D721Med (cell line): ENCODE results near the gene TGM4.

Source experiments
- DNase-seq: peaks from one replicate; pipeline ENCODE4 v3.0.0; 2011; ENCODE audit warnings: low spot score; ENCODE audit not compliant: insufficient read length
- FAIRE-seq: peaks from 2 replicates; lab custom pipeline; 2011; peaks lifted over from hg19 to GRCh38; lab: Jason Lieb, UNC
- TF ChIP-seq, protein P1 (sequence below): IDR thresholded peaks from 2 replicates; pipeline ENCODE4 v1.5.1; 2012; ENCODE audit warnings: mild to moderate bottlenecking, control low read depth; ENCODE audit not compliant: insufficient read depth; ENCODE audit errors: missing control alignments

Gene TGM4

DNA sequence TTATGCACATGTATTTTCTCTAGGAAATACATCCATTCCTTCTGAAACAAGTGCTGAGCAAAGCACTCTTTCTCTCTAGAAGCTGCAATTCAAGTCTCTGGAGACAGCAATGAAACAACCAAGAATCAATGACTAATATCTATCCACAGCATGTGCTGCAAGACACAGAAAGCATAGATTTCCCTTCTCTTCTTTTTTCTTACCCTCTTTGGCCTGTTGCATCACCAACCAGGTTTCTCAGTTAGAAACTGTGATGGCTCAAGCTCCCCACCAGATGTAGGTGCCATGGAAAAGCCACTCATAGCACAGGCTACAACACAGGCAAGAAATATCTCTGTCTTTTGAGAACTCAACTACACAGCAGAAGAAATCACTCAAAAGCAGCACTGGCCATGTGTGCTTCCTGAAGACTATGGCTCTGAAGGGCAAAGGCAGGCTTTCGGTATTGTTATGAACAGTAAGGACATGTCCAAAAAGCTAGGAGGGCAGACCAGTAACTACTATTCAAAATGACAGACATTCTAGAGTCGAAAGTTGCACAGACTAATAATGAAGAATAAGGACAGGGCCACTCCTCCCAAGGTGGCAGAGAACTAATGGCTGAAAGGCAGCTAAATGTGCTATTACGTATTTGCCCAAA, 86.1 kb downstream of the TGM4 start:
- DNase-seq (no peak), FAIRE-seq (no peak)
- TF ChIP-seq, protein P1, sequence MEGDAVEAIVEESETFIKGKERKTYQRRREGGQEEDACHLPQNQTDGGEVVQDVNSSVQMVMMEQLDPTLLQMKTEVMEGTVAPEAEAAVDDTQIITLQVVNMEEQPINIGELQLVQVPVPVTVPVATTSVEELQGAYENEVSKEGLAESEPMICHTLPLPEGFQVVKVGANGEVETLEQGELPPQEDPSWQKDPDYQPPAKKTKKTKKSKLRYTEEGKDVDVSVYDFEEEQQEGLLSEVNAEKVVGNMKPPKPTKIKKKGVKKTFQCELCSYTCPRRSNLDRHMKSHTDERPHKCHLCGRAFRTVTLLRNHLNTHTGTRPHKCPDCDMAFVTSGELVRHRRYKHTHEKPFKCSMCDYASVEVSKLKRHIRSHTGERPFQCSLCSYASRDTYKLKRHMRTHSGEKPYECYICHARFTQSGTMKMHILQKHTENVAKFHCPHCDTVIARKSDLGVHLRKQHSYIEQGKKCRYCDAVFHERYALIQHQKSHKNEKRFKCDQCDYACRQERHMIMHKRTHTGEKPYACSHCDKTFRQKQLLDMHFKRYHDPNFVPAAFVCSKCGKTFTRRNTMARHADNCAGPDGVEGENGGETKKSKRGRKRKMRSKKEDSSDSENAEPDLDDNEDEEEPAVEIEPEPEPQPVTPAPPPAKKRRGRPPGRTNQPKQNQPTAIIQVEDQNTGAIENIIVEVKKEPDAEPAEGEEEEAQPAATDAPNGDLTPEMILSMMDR = no peak

DNA sequence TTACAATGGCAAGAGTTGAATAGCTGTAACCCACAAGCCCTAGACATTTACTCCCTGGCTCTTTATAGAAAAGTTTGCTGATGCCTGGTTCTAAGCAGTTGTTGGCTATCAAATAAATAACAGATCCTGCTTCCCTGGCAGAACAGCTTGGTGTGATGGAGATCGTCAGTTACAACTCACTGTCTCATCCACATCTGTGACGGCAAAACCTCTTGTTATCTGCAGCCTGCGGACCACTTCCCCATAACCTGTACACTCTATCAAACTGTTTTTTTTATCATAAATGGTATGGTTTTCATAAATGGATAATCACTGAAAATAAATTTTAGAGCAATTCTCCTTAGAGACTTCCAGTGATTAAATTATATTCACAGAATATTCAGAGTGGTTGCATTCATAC, 87.5 kb downstream of the TGM4 start:
- FAIRE-seq (no peak), DNase-seq (no peak)
- TF ChIP-seq, protein P1 = no peak

DNA sequence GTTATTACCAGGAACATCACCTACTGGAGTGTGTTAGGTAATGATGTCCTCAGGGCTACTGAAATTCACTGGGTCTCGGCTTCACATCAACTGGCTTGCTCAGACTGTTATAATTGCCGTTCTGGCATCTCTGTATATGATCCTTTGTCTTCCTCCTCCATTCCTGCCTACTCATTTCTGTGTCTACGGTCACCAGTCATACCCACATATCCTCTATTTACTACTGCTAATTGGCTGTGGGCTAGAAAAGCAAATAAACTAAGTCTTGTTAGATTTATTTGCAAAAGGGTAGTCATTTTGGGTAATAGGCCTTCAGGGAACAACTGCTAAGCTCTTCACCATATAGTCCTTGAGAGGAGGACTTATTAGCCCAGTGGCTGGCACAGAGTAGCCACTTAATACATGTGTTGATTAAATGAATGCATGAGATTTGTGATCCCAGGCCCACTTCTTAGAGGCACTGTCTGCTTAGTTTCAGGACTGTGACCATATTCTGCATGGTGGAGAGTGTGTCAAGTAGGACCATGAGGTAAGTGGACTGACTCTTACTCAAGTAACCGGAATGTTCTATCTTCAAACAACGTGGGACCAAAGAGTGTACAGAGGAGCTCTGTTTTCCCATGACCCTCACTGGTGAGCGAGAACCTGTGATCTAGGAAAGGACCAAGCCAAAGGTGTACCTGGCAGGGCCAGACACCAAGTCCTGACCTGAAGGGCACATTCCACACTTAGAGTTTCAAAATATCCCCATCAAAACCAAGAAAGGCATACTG, 88.4 kb downstream of the TGM4 start:
- TF ChIP-seq, protein P1 = no peak
- FAIRE-seq (no peak), DNase-seq (no peak)

DNA sequence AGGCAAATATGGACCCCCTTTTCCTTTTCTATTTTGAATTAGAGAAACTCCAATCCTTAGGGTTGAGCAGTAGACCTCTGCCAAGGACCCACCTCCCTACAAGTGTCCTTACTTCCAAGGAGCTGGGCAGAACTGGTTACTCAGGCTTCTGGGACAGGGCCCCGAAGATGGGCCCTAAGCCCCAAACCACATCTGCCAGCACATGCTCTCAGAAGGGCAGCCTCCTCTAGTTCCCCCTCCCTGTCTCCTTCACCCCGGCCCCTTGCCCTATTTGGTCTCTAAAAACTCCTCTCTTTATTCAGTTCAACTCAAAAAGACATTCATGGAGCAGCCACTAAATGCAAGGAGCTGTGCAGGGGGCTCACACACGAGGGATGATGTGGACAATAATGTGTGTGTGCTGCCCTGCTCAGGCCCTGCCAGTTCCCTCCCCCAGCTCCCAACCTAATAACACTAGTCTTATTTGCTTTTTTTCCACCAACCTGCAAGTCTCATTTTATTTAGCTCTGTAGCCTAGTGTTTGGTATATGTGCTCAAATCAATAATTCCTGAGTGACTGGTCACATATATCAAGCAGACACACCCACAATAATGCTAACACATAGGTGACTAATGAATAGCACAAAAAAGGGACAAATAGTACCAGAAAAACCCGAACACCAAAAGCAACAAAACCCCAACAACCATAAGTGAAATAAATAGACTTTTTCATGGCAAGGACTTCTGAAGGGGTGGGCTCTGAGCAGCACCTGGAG, 89.3 kb downstream of the TGM4 start:
- DNase-seq (no peak), FAIRE-seq (no peak)
- TF ChIP-seq, protein P1 = no peak
